HepG2 (cell line): ENCODE data around the gene NOP58. TPM values are rescaled to one million over a fixed set of nuclear protein-coding genes. Genes with fewer than 3 reads are reported as not detected.

Source experiments
- ATAC-seq: fragments of 200-7000 bp; cut with Tn5 transposase; 3 replicates; pipeline ENCODE4 v1.9.1; 2020; ENCODE audit warnings: mild to moderate bottlenecking, moderate library complexity
- BruUV-seq: library from RNA; stranded (reverse); fragments of 400-500 nt; replicated peaks from 2 replicates; lab custom pipeline; 2021; lab: Mats Ljungman, UMichigan
- CTCF ChIA-PET: fragments of 300-600 bp; formaldehyde crosslinking; extraction: SDS; loops from one replicate; lab custom pipeline; 2021; ENCODE audit warnings: low total read pairs, inconsistent platforms, low intra/inter-chr PET ratio; lab: Yijun Ruan, JAX
- POLR2A ChIA-PET: fragments of 350-600 bp; sonication (Branson Sonifier 250); formaldehyde crosslinking; loops from one replicate; lab custom pipeline; 2020; ENCODE audit warnings: antibody characterized with exemption, inconsistent platforms; lab: Yijun Ruan, JAX
- DNase-seq: peaks from one replicate; pipeline ENCODE4 v3.0.0-alpha.2; 2015; ENCODE audit warnings: low spot score
- FAIRE-seq: peaks from 3 replicates; lab custom pipeline; 2011; peaks lifted over from hg19 to GRCh38; lab: Jason Lieb, UNC
- H2AFZ ChIP-seq: one replicate; pipeline ENCODE4 v1.6.1; 2011; ENCODE audit warnings: low read length, inconsistent platforms
- H3K27ac ChIP-seq: fragments of 300-600 bp; 3 replicates; pipeline ENCODE4 v1.8.0; 2011; ENCODE audit warnings: mixed run types, mild to moderate bottlenecking, mixed read lengths, low read length, inconsistent platforms; ENCODE audit not compliant: insufficient read depth; ENCODE audit errors: extremely low read length
- H3K27me3 ChIP-seq, 2 experiments: fragments of 200-600 bp in 1 of 2; 2 replicates in 1 of 2; 3 replicates in 1 of 2; pipeline versions ENCODE4 v1.6.0 to v1.8.0; 2011; ENCODE audit warnings: low read length in 2 of 2, mild to moderate bottlenecking in 2 of 2, moderate library complexity in 2 of 2, inconsistent platforms in 1 of 2; ENCODE audit not compliant: insufficient read depth in 2 of 2, control insufficient read depth in 1 of 2
- H3K36me3 ChIP-seq, 2 experiments: fragments of 200-600 bp in 1 of 2; replicated peaks in 1 of 2; 2 replicates in 1 of 2; 3 replicates in 1 of 2; pipeline versions ENCODE4 v1.5.1 to v1.8.0; 2011; ENCODE audit warnings: low read length in 2 of 2, inconsistent platforms in 1 of 2; ENCODE audit not compliant: insufficient read depth in 2 of 2, control insufficient read depth in 1 of 2
- H3K4me1 ChIP-seq: 2 replicates; pipeline ENCODE4 v1.5.1; 2012; ENCODE audit warnings: low read length, inconsistent platforms; ENCODE audit not compliant: insufficient read depth
- H3K4me2 ChIP-seq: 2 replicates; pipeline ENCODE4 v1.6.0; 2011; ENCODE audit warnings: low read depth, low read length, inconsistent platforms
- H3K4me3 ChIP-seq, 3 experiments: fragments of 200-600 bp in 1 of 3; sonication (generic), shearing (Covaris generic) in 1 of 3; replicated peaks in 1 of 3; 2 replicates each; pipeline ENCODE4 v1.5.1; 2011 to 2016; ENCODE audit warnings: low read length in 3 of 3, inconsistent platforms in 2 of 3, low read depth in 2 of 3, mild to moderate bottlenecking in 2 of 3, control low read depth in 1 of 3, mixed read lengths in 1 of 3; ENCODE audit not compliant: insufficient read depth in 1 of 3
- H3K79me2 ChIP-seq: one replicate; pipeline ENCODE4 v1.6.1; 2011; ENCODE audit warnings: low read length, inconsistent platforms; ENCODE audit not compliant: insufficient read depth
- H3K9ac ChIP-seq: 2 replicates; pipeline ENCODE4 v1.6.0; 2011; ENCODE audit warnings: mild to moderate bottlenecking, low read depth, low read length, inconsistent platforms; ENCODE audit not compliant: insufficient read depth
- H3K9me3 ChIP-seq: 2 replicates; pipeline ENCODE4 v1.5.1; 2012; ENCODE audit warnings: mild to moderate bottlenecking, low read length
- H4K20me1 ChIP-seq: 2 replicates; pipeline ENCODE4 v1.6.0; 2011; ENCODE audit warnings: inconsistent platforms, mild to moderate bottlenecking, low read length, moderate library complexity; ENCODE audit not compliant: insufficient read depth
- ELK4 ChIP-seq: sonication (generic); formaldehyde crosslinking; IDR thresholded peaks from 2 replicates; pipeline ENCODE4 v1.9.0; 2021; ENCODE audit warnings: missing genetic modification reagents, borderline replicate concordance
- ERF ChIP-seq: IDR thresholded peaks from 2 replicates; pipeline ENCODE4 v1.6.1; 2018; ENCODE audit warnings: missing biosample characterization, missing genetic modification reagents
- EZH2 ChIP-seq: conservative IDR thresholded peaks from 2 replicates; pipeline ENCODE4 v1.6.1; 2012; ENCODE audit warnings: mild to moderate bottlenecking, low read depth, low read length, moderate library complexity
- FOXJ3 ChIP-seq: sonication (generic); formaldehyde crosslinking; IDR thresholded peaks from 2 replicates; pipeline ENCODE4 v1.4.0; 2020; ENCODE audit warnings: missing genetic modification reagents, mild to moderate bottlenecking, borderline replicate concordance
- GPN1 ChIP-seq: sonication (generic); formaldehyde crosslinking; IDR thresholded peaks from 2 replicates; pipeline ENCODE4 v1.5.1; 2020; ENCODE audit warnings: missing genetic modification reagents, borderline replicate concordance
- HMG20B ChIP-seq: conservative IDR thresholded peaks from 2 replicates; pipeline ENCODE4 v1.6.1; 2016; ENCODE audit warnings: missing genetic modification reagents, missing compliant biosample characterization
- PCBP1 ChIP-seq: fragments of 200-400 bp; formaldehyde crosslinking; IDR thresholded peaks from 2 replicates; pipeline ENCODE4 v1.6.1; 2017; ENCODE audit warnings: mild to moderate bottlenecking, low read depth, low read length, borderline replicate concordance
- PTBP1 ChIP-seq: fragments of 200-400 bp; formaldehyde crosslinking; IDR thresholded peaks from 2 replicates; pipeline ENCODE4 v1.6.1; 2018; ENCODE audit warnings: low read length, low read depth; ENCODE audit not compliant: poor library complexity, severe bottlenecking
- ZNF607 ChIP-seq: sonication (generic); formaldehyde crosslinking; IDR thresholded peaks from 2 replicates; pipeline ENCODE4 v1.5.1; 2020; ENCODE audit warnings: missing genetic modification reagents, mild to moderate bottlenecking, borderline replicate concordance
- ZNF790 ChIP-seq: sonication (generic); formaldehyde crosslinking; IDR thresholded peaks from 2 replicates; pipeline ENCODE4 v1.8.0; 2022; ENCODE audit warnings: missing genetic modification reagents, mild to moderate bottlenecking, borderline replicate concordance
- WGBS: methylation state at CpG from one replicate; pipeline ENCODE4 v1.1.6; 2017; ENCODE audit warnings: low lambda C conversion rate; 5-methylcytosine and 5-hydroxymethylcytosine counted together
- in situ Hi-C: cut with HindIII; loops from 2 replicates; pipeline ENCODE4 v1.10.0; 2017; ENCODE audit warnings: low pct_unique_long_range_greater_than_20kb; ENCODE audit not compliant: extremely low pct_ligation_motif_present
- intact Hi-C: fragments of 100-400 bp; cut with micrococcal nuclease; formaldehyde crosslinking; loops from one replicate; pipeline ENCODE4 v1.10.0; 2022; ENCODE audit not compliant: unreplicated experiment
- polyA plus RNA-seq, 8 experiments: library from polyadenylated mRNA; depleted of rRNA in 3 of 8; stranded (reverse) in 7 of 8; unstranded in 1 of 8; fragments of >200 nt; fragmentation: Illumina TruSeq in 4 of 8; extraction: Trizol in 4 of 8; gene quantifications; 2 replicates each; pipeline versions ENCODE4 v1.2.1 to v1.2.3, GENCODE V29; 2011 to 2016; ENCODE audit warnings: low read depth in 4 of 8, missing spikeins in 1 of 8, mixed read lengths in 1 of 8; ENCODE audit not compliant: insufficient read depth in 1 of 8
- total RNA-seq, 5 experiments: library from RNA; depleted of rRNA; stranded (reverse); fragments of >200 nt; fragmentation: Illumina TruSeq; extraction: Trizol; gene quantifications; 2 replicates each; pipeline ENCODE4 v1.2.3, GENCODE V29; 2016; ENCODE audit warnings: low read depth in 1 of 5

Gene NOP58
- total and polyA plus RNA-seq, 2 of the 13 experiments (the other 11 are each of a cell fraction or from before 2014, with no cell fraction given): 74.9 to 203 TPM

DNA sequence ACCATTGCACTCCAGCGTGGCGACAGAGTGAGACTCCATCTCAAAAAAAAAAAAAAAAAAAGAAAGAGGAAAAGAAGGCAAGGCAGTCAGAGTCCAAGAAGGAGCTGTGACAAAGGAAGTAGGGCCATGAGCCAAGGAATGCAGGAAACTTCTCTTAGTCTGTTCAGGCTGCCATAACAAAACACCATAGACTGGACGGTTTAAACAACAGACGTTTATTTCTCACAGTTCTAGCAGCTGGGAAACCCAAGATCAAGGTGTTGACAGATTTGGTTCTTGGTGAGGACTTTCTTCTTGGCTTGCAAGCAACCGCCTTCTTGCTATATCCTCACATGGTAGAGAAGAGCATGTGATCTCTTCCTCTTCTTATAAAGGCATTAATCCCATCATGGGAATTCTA, 14.1 kb upstream of the NOP58 start (continued):
- no peak for TF ChIP-seq PTBP1

- intact Hi-C loops (no loop called here), in situ Hi-C loops (no loop called here)
- no peaks in the 10 kb centered on the region; a peak in 1 of 5 replicates for H3K27me3 ChIP-seq
- no peaks in the 10 kb centered on the region for H3K9me3 ChIP-seq
- BruUV-seq: no TSS peak
- H3K27ac ChIP-seq: no peak overlapping the region
- CTCF ChIA-PET: no interaction called here
- FAIRE-seq (no peak), ATAC-seq (no peak), DNase-seq (no peak)
- H3K4me1 ChIP-seq: peaks cover 27% of the 10 kb centered on the region
- TF ChIP-seq PCBP1 (no peak), ERF (CRISPR knock-in tag) (no peak), ZNF790 (CRISPR knock-in tag) (no peak), GPN1 (CRISPR knock-in tag) (no peak), EZH2 (no peak), ELK4 (CRISPR knock-in tag) (no peak), FOXJ3 (CRISPR knock-in tag) (no peak), ZNF607 (CRISPR knock-in tag) (no peak), HMG20B (CRISPR knock-in tag) (no peak)
- peaks cover 11% of the 10 kb centered on the region for H3K79me2 ChIP-seq
- no peak overlapping the region for H3K9ac ChIP-seq
- 41% methylated on average over 4 of the region's 4 CpGs for WGBS
- H3K36me3 ChIP-seq: no peaks in the 10 kb centered on the region
- H4K20me1 ChIP-seq: peaks cover 3% of the 10 kb centered on the region
- no peak overlapping the region for H3K4me2 ChIP-seq
- POLR2A ChIA-PET: no interaction called here
- no peak overlapping the region for H3K4me3 ChIP-seq
- H2AFZ ChIP-seq: no peak overlapping the region
Observed at GRCh38 chr2:202261531-202261930, 4.0 kb upstream of the NOP58 start.
